ENCODE results near the gene LMX1A.

LMX1A gene

DNA sequence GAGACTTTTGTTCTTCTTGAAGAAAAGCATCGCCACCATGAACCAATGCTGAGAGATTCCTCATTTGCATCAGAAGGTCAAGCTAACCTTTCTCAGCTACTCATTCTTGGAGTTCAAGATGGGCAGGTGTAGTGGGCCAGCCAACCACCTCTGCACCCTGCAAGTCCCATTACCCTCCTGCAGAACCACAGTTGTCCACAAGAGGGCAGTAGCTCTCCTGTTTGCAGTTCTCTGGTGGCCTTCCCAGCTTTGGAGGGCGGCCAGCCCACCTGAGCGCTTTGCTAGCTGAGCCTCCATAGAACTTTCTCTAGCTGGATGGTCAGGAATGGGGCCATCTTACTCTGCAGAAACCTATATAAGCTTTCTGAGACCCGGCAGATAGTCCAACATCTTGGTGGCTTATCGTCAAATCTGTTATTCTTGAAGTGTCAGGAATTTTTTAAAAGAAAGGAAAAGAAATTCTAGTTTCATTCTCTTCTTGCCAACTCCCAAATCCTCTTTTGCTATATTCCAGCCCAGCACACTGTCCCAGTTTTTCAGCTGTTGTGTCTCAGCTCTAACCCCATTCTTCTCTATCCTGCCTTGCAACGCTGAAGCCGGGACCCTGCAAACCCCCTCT is 11.0 kb upstream of the LMX1A start:
- Histone ChIP-seq H3K36me3 (ENCODE audit: insufficient read depth, insufficient read length, low read length) (no peaks in the 10 kb centered on the region), H3K9me3 (ENCODE audit: insufficient read depth, low read length) (no peaks in the 10 kb centered on the region), H3K4me1 (ENCODE audit: insufficient read depth, insufficient read length) (peaks cover 6% of the 10 kb centered on the region), H3K4me3 (ENCODE audit: insufficient read length, low read depth) (no peak overlapping the region), H3K9ac (ENCODE audit: insufficient read length, low read depth) (no peak overlapping the region), H3K27me3 (ENCODE audit: insufficient read depth, insufficient read length) (peaks cover 6% of the 10 kb centered on the region)
- TF ChIP-seq YY1 (IDR thresholded peaks at IDR 0.05; ENCODE audit: insufficient read depth, insufficient read length) (no peak), SUZ12 (IDR thresholded peaks at IDR 0.05; ENCODE audit: extremely low read depth, insufficient read depth, insufficient read length) (no peak), ZNF274 (IDR thresholded peaks at IDR 0.05; ENCODE audit: low read depth, low read length) (no peak)
- peak; percentile 90 for DNase-seq (ENCODE audit: low read depth, low spot score)

DNA sequence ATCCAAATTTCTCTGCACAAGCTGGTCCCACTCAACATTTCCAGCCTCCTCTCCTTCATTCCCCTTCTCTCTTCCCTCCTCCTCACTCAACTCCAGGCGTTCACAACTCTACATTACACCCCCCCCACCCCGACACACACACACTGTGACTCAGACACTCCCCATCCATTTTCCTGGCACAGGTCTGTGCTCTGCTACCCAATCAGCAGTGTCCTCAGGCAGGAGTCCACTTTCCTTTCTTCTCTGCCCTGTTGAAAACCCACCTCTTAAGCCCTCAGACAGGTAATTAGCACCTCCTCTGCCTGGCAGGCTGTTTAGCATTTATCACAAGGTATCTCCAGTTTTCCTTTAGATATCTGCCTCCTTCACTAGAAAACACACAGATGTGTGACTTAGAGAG is 8.8 kb upstream of the LMX1A start:
- no peaks in the 10 kb centered on the region for H3K36me3 ChIP-seq (ENCODE audit: insufficient read depth, insufficient read length, low read length)
- DNase-seq (ENCODE audit: low read depth, low spot score): no peak

DNA sequence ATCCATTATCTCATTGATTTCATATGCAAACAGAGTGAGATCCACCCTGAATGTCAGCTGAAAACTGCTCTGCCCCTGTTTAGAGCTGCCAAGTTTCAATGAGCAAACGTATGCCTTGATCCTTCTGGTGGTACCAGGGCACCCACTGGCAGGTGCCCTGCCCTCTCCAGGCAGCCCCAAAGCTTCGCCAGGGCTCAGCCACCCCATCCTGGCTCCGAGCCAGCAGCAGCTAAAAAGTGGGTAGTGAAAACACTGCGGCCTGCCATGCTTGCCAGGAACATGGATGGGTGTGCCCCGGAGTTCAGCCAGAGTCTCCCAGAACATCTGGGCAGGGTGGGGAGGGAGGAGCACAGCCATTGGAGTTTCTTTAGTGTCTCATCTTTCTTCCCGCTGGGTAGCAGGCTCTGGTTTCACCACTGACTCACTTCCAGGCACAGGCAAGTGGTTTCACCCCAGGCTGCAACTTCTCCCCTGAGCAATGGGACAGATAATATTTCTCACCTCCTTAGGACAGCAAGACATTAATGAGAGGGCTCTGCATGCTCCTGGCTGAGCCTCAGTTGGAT is 8.1 kb upstream of the LMX1A start:
- TF ChIP-seq ZNF274 (IDR thresholded peaks at IDR 0.05; ENCODE audit: low read depth, low read length): no peak
- TF ChIP-seq SUZ12 (IDR thresholded peaks at IDR 0.05; ENCODE audit: extremely low read depth, insufficient read depth, insufficient read length): no peak
- no peak for TF ChIP-seq YY1 (IDR thresholded peaks at IDR 0.05; ENCODE audit: insufficient read depth, insufficient read length)
- Histone ChIP-seq H3K27me3 (ENCODE audit: insufficient read depth, insufficient read length) (peaks cover 17% of the 10 kb centered on the region), H3K9ac (ENCODE audit: insufficient read length, low read depth) (no peak overlapping the region), H3K36me3 (ENCODE audit: insufficient read depth, insufficient read length, low read length) (no peaks in the 10 kb centered on the region), H3K4me3 (ENCODE audit: insufficient read length, low read depth) (no peak overlapping the region), H3K9me3 (ENCODE audit: insufficient read depth, low read length) (no peaks in the 10 kb centered on the region), H3K4me1 (ENCODE audit: insufficient read depth, insufficient read length) (peaks cover 6% of the 10 kb centered on the region)
- no peak for DNase-seq (ENCODE audit: low read depth, low spot score)

More for the DNA sequence above, 8.8 kb upstream of the LMX1A start:
- no peak overlapping the region for H3K9ac ChIP-seq (ENCODE audit: insufficient read length, low read depth)
- TF ChIP-seq SUZ12 (IDR thresholded peaks at IDR 0.05; ENCODE audit: extremely low read depth, insufficient read depth, insufficient read length) (no peak), YY1 (IDR thresholded peaks at IDR 0.05; ENCODE audit: insufficient read depth, insufficient read length) (no peak), ZNF274 (IDR thresholded peaks at IDR 0.05; ENCODE audit: low read depth, low read length) (no peak)
- H3K9me3 ChIP-seq (ENCODE audit: insufficient read depth, low read length): no peaks in the 10 kb centered on the region
- peaks cover 6% of the 10 kb centered on the region for H3K4me1 ChIP-seq (ENCODE audit: insufficient read depth, insufficient read length)
- peaks cover 13% of the 10 kb centered on the region for H3K27me3 ChIP-seq (ENCODE audit: insufficient read depth, insufficient read length)
- no peak overlapping the region for H3K4me3 ChIP-seq (ENCODE audit: insufficient read length, low read depth)

DNA sequence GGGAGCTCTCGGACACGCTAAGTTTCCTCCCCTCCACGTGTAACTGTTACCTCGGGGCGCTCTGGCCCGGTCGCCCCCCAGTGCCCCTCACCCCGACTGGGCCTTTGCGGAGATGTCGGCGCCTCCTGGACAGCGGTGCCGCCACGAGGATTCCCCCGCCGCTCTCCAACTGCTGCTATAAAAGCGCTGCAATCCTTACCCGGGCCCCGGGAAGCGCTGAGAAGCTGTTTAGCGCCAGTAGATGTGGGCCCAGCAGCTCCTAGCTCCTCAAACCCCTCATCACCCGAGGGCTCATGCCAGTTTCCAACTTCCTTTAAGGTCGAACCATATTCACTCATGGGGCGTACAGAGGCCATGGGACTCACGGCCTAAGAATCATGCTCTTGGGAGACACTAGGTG is 361 bp upstream of the LMX1A start:
- H3K9me3 ChIP-seq (ENCODE audit: insufficient read depth, low read length): no peaks in the 10 kb centered on the region

DNA sequence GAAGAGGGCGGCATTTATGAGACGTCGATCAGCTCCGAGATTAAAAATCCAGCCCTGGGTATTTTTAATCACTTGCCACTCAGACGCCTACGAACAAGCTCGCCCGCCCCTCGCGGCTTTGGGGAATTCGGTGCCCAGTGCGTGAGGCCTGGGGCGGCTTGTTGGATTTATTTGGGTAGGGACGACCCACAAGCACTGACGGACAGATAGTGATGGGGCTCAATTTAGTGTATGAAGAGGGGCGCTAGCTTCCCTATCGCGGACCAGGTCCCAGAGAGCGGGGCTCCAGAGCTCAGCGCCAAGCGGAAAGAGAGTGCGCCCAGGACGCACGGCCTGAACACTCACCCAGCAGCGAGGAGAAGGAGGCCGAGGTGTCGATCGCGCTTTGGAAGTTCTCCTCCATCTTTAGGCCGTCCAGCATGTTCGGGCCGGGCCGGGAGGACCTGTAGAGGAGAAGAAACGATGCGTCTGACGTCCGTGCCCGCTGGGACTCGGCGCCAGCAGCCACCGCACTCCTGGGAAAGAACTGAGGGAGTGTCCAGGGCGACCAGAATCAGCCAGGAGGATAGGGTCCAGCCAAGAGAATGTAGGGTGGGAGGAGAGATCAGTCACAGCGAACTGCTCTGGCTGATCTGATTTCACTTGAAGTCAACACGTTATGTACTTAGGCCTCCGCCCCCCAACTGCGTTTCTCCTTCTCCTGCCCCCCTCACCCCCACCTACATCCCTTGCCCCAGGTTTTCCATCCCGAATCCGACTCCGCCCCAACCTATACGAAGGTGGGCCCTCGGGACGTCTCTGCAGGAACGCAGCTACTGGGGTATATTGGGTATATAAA is 1.2 kb downstream of the LMX1A start:
- no peaks in the 10 kb centered on the region for H3K36me3 ChIP-seq (ENCODE audit: insufficient read depth, insufficient read length, low read length)
- peaks cover 93% of the 10 kb centered on the region for H3K27me3 ChIP-seq (ENCODE audit: insufficient read depth, insufficient read length)
- H3K9me3 ChIP-seq (ENCODE audit: insufficient read depth, low read length): peaks cover 1% of the 10 kb centered on the region
- peak; percentile 98 for TF ChIP-seq SUZ12 (IDR thresholded peaks at IDR 0.05; ENCODE audit: extremely low read depth, insufficient read depth, insufficient read length)
- no peak for TF ChIP-seq YY1 (IDR thresholded peaks at IDR 0.05; ENCODE audit: insufficient read depth, insufficient read length)
- peak overlapping the region; percentile 50 for H3K4me3 ChIP-seq (ENCODE audit: insufficient read length, low read depth)
- no peak for DNase-seq (ENCODE audit: low read depth, low spot score)
- H3K4me1 ChIP-seq (ENCODE audit: insufficient read depth, insufficient read length): peaks cover 16% of the 10 kb centered on the region
- H3K9ac ChIP-seq (ENCODE audit: insufficient read length, low read depth): peak overlapping the region; percentile 65

More for the DNA sequence above, 361 bp upstream of the LMX1A start:
- no peak for DNase-seq (ENCODE audit: low read depth, low spot score)
- TF ChIP-seq ZNF274 (IDR thresholded peaks at IDR 0.05; ENCODE audit: low read depth, low read length): no peak
- TF ChIP-seq SUZ12 (IDR thresholded peaks at IDR 0.05; ENCODE audit: extremely low read depth, insufficient read depth, insufficient read length): peak; percentile 3
- Histone ChIP-seq H3K9ac (ENCODE audit: insufficient read length, low read depth) (peak overlapping the region; percentile 65), H3K4me1 (ENCODE audit: insufficient read depth, insufficient read length) (peaks cover 16% of the 10 kb centered on the region), H3K36me3 (ENCODE audit: insufficient read depth, insufficient read length, low read length) (no peaks in the 10 kb centered on the region), H3K4me3 (ENCODE audit: insufficient read length, low read depth) (peak overlapping the region; percentile 50), H3K27me3 (ENCODE audit: insufficient read depth, insufficient read length) (peaks cover 88% of the 10 kb centered on the region)

DNA sequence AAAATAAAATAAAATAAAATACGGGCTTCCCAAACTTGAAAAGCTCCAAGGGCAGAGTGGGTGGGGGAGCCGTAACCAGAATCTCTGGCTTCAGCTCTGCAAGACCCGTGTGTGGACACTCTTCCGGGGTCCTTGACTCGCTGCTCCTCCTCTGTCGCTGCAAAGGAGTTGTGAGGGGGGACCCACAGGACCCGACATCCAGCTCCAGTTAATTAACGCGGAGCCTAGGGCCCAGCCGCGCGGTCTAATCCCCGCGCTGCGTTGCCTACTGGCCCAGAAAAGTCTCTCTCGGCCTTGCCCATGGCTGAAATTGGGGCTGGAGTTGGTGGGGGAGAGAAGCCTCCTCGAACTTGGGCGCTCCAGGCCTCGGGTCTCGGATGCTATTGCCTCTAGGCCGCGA is 1.8 kb downstream of the LMX1A start:
- Histone ChIP-seq H3K9ac (ENCODE audit: insufficient read length, low read depth) (no peak overlapping the region), H3K27me3 (ENCODE audit: insufficient read depth, insufficient read length) (peaks cover 93% of the 10 kb centered on the region), H3K9me3 (ENCODE audit: insufficient read depth, low read length) (peaks cover 5% of the 10 kb centered on the region), H3K4me1 (ENCODE audit: insufficient read depth, insufficient read length) (peaks cover 16% of the 10 kb centered on the region), H3K36me3 (ENCODE audit: insufficient read depth, insufficient read length, low read length) (no peaks in the 10 kb centered on the region), H3K4me3 (ENCODE audit: insufficient read length, low read depth) (peak overlapping the region; percentile 50)
- DNase-seq (ENCODE audit: low read depth, low spot score): no peak
- TF ChIP-seq SUZ12 (IDR thresholded peaks at IDR 0.05; ENCODE audit: extremely low read depth, insufficient read depth, insufficient read length) (peak; percentile 81), YY1 (IDR thresholded peaks at IDR 0.05; ENCODE audit: insufficient read depth, insufficient read length) (no peak)
